Endothelial cell (in vitro differentiated cells): Measurements from ENCODE around the gene IL1RAPL1. TPM values are rescaled to one million over a fixed set of nuclear protein-coding genes. Genes with fewer than 3 reads are reported as not detected.

Experiments
- DNase-seq: peaks from one replicate; pipeline ENCODE4 v3.0.0; 2021; ENCODE audit warnings: low spot score
- H3K27ac Mint-ChIP-seq: one replicate; pipeline ENCODE4 v1.8.0; 2021; ENCODE audit warnings: mixed read lengths, inconsistent platforms; ENCODE audit not compliant: unreplicated experiment
- H3K27me3 Mint-ChIP-seq: one replicate; pipeline ENCODE4 v1.8.0; 2021; ENCODE audit warnings: mild to moderate bottlenecking, moderate library complexity, mixed read lengths, inconsistent platforms; ENCODE audit not compliant: unreplicated experiment
- H3K36me3 Mint-ChIP-seq: one replicate; pipeline ENCODE4 v1.8.0; 2021; ENCODE audit warnings: mild to moderate bottlenecking, low read depth, mixed read lengths, inconsistent platforms; ENCODE audit not compliant: unreplicated experiment
- H3K4me1 Mint-ChIP-seq: one replicate; pipeline ENCODE4 v1.8.0; 2021; ENCODE audit warnings: mild to moderate bottlenecking, mixed read lengths, inconsistent platforms; ENCODE audit not compliant: unreplicated experiment
- H3K4me3 Mint-ChIP-seq: one replicate; pipeline ENCODE4 v1.8.0; 2021; ENCODE audit warnings: mild to moderate bottlenecking, mixed read lengths, inconsistent platforms; ENCODE audit not compliant: unreplicated experiment
- H3K9me3 Mint-ChIP-seq: one replicate; pipeline ENCODE4 v1.8.0; 2021; ENCODE audit warnings: mixed read lengths, inconsistent platforms; ENCODE audit not compliant: unreplicated experiment
- CTCF ChIP-seq: fragments of 200-600 bp; sonication (generic); IDR thresholded peaks from one replicate; pipeline ENCODE4 v1.5.0; 2021; ENCODE audit warnings: antibody characterized with exemption; ENCODE audit not compliant: unreplicated experiment
- total RNA-seq: library from RNA; stranded (reverse); fragmentation: NEBNext Ultra II Directional; extraction: Animal tissue kit (Norgen Biotek cat#: 25700); gene quantifications from one replicate; pipeline ENCODE4 v1.2.1, GENCODE V29; 2021; ENCODE audit not compliant: unreplicated experiment

The IL1RAPL1 gene
- total RNA-seq, 1 donor from 2014 or later = 0.18 TPM

GRCh38 chrX:29662759-29663503 lies 1075.7 kb downstream of the IL1RAPL1 start:
- H3K4me3 Mint-ChIP-seq = no peak overlapping the region
- no peaks in the 10 kb centered on the region for H3K27me3 Mint-ChIP-seq
- no peak for TF ChIP-seq CTCF
- no peaks in the 10 kb centered on the region for H3K4me1 Mint-ChIP-seq
- no peak overlapping the region for H3K27ac Mint-ChIP-seq
- no peaks in the 10 kb centered on the region for H3K36me3 Mint-ChIP-seq
- no peaks in the 10 kb centered on the region for H3K9me3 Mint-ChIP-seq
- DNase-seq = no peak

- H3K36me3 Mint-ChIP-seq = no peaks in the 10 kb centered on the region
- no peaks in the 10 kb centered on the region for H3K27me3 Mint-ChIP-seq
- no peak overlapping the region for H3K27ac Mint-ChIP-seq
- no peaks in the 10 kb centered on the region for H3K9me3 Mint-ChIP-seq
- no peaks in the 10 kb centered on the region for H3K4me1 Mint-ChIP-seq
- DNase-seq = no peak
- no peak for TF ChIP-seq CTCF
- H3K4me3 Mint-ChIP-seq = no peak overlapping the region
Measured at GRCh38 chrX:29665532-29665931, 1078.3 kb downstream of the IL1RAPL1 start.

GRCh38 chrX:29666366-29666765 lies 1079.1 kb downstream of the IL1RAPL1 start:
- H3K36me3 Mint-ChIP-seq = no peaks in the 10 kb centered on the region

GRCh38 chrX:29671421-29671820 lies 1084.2 kb downstream of the IL1RAPL1 start:
- no peak overlapping the region for H3K4me3 Mint-ChIP-seq
- H3K27ac Mint-ChIP-seq = no peak overlapping the region
- H3K9me3 Mint-ChIP-seq = no peaks in the 10 kb centered on the region
- no peaks in the 10 kb centered on the region for H3K4me1 Mint-ChIP-seq
- no peak for TF ChIP-seq CTCF
- no peak for DNase-seq
- no peaks in the 10 kb centered on the region for H3K27me3 Mint-ChIP-seq
- no peaks in the 10 kb centered on the region for H3K36me3 Mint-ChIP-seq

More at GRCh38 chrX:29666366-29666765, 1079.1 kb downstream of the IL1RAPL1 start:
- H3K9me3 Mint-ChIP-seq = no peaks in the 10 kb centered on the region
- no peaks in the 10 kb centered on the region for H3K27me3 Mint-ChIP-seq
- no peak for TF ChIP-seq CTCF
- no peak for DNase-seq
- no peaks in the 10 kb centered on the region for H3K4me1 Mint-ChIP-seq
- no peak overlapping the region for H3K4me3 Mint-ChIP-seq
- no peak overlapping the region for H3K27ac Mint-ChIP-seq

- Mint-ChIP-seq H3K4me1 (no peaks in the 10 kb centered on the region), H3K27ac (no peak overlapping the region), H3K36me3 (no peaks in the 10 kb centered on the region), H3K9me3 (no peaks in the 10 kb centered on the region), H3K4me3 (no peak overlapping the region), H3K27me3 (no peaks in the 10 kb centered on the region)
- no peak for DNase-seq
- TF ChIP-seq CTCF = no peak
Measured at GRCh38 chrX:29687687-29688086, 1100.4 kb downstream of the IL1RAPL1 start.
